AG04449 (cell line): ENCODE data around the gene ZNF526.
"Not testable (repeated sequence)": the region's sequence is repeated elsewhere in the genome, so short reads cannot be mapped to it uniquely, and the experiment has no call there.

Experiments
- CTCF ChIA-PET: fragments of 350-600 bp; formaldehyde crosslinking; extraction: SDS; loops from one replicate; lab custom pipeline; 2021; ENCODE audit warnings: antibody characterized with exemption; lab: Yijun Ruan, JAX
- POLR2A ChIA-PET: fragments of 400-600, 350-600 bp; formaldehyde crosslinking; extraction: SDS; loops from one replicate; lab custom pipeline; 2020; ENCODE audit warnings: antibody characterized with exemption, inconsistent platforms; lab: Yijun Ruan, JAX
- DNase-seq: peaks from one replicate; pipeline ENCODE4 v3.0.0-alpha.2; 2010; ENCODE audit warnings: low read depth, low spot score
- H3K4me3 ChIP-seq: 2 replicates; pipeline ENCODE4 v1.5.1; 2011; ENCODE audit warnings: low read depth, mild to moderate bottlenecking, control low read depth, low read length
- TF ChIP-seq, protein P1 (sequence below): IDR thresholded peaks from one replicate; pipeline ENCODE4 v1.5.1; 2011; ENCODE audit warnings: mild to moderate bottlenecking, moderate library complexity, low read length, control low read depth, inconsistent platforms; ENCODE audit not compliant: insufficient read depth; ENCODE audit errors: missing control alignments

Gene ZNF526

DNA sequence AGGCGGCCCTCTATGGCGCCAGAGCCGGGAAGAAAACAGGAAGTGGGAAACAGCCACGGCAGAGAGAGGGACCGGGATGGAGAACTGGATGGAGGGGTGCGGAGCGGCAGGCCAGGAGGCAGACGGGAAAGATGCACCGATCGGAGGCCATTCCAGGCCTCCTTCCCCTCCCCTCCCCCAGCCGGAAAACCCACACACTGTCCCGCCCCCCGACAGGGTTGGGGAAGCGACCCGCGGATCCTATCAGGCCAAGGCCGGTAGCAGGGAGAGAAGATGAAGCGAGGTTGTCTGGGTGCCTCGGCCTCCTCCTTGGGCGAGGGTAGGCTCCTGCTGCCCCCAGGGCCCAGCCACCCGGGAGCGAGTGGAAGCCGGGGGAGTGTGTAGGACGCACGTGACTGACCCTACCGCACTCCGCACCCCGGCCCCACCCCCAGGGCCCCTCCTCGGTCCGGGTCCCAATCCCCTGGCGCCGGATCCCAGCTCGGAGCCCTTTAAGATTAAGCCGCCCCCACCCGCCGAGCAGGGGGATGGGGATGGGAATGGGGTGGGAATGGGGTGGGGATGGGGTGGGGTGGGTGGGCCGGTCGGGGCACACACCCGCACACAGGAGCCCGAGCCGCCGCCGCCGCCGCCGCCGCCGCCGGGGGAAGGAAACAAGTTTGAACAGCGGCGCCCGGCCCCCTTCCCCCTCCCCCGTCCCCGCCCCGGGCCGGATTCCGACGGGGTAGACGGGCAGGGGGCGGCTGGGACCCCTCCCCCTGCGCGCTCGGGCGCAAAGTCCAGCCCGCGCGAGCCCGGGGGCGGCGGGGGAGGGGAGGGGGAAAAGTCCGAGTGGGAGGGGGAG lies 33.4 kb downstream of the ZNF526 start:
- no peak for DNase-seq
- TF ChIP-seq, protein P1, sequence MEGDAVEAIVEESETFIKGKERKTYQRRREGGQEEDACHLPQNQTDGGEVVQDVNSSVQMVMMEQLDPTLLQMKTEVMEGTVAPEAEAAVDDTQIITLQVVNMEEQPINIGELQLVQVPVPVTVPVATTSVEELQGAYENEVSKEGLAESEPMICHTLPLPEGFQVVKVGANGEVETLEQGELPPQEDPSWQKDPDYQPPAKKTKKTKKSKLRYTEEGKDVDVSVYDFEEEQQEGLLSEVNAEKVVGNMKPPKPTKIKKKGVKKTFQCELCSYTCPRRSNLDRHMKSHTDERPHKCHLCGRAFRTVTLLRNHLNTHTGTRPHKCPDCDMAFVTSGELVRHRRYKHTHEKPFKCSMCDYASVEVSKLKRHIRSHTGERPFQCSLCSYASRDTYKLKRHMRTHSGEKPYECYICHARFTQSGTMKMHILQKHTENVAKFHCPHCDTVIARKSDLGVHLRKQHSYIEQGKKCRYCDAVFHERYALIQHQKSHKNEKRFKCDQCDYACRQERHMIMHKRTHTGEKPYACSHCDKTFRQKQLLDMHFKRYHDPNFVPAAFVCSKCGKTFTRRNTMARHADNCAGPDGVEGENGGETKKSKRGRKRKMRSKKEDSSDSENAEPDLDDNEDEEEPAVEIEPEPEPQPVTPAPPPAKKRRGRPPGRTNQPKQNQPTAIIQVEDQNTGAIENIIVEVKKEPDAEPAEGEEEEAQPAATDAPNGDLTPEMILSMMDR, result no peak
- H3K4me3 ChIP-seq, result peak overlapping the region; percentile 96
- ChIA-PET POLR2A (interaction anchor here (0.7 kb wide), 1 partner anchor 49 kb away, joined by 3 read pairs; the partner anchor contains the start of gene PAFAH1B3), CTCF (interaction anchor here (14.9 kb wide), 1 partner anchor 41 kb away, joined by 258 read pairs; no protein-coding TSS in a partner anchor)

GRCh38 chr19:42254089-42254849 lies 34.2 kb downstream of the ZNF526 start:
- ChIA-PET POLR2A (no interaction called here), CTCF (no interaction called here)
- peak overlapping the region; percentile 96 for H3K4me3 ChIP-seq
- no peak for DNase-seq
- TF ChIP-seq, protein P1, result no peak

- ChIA-PET CTCF (interaction anchor here (1.1 to 2.6 kb wide), 3 partner anchors 10 to 24 kb away, joined by 5 to 25 read pairs (median 21); no protein-coding TSS in a partner anchor), POLR2A (interaction anchor here (0.5 to 1.4 kb wide), 2 partner anchors 12 to 16 kb away, joined by 3 to 4 read pairs; partner anchors contain the start of gene GSK3A)
- TF ChIP-seq, protein P1, result no peak
- no peak for DNase-seq
- H3K4me3 ChIP-seq, result peak within 1 kb of the TSS; percentile 96
These were observed 35.0 kb downstream of the ZNF526 start, which contains the start of gene ERF for GRCh38 chr19:42254850-42255765. TSS of gene ERF (minus strand) at chr19:42255128. CDS start at chr19:42254999, 129 bp downstream.

- TF ChIP-seq, protein P1, result no peak
- peak overlapping the region; percentile 96 for H3K4me3 ChIP-seq
- ChIA-PET POLR2A (interaction anchor here (0.5 to 1.4 kb wide), 2 partner anchors 13 to 17 kb away, joined by 3 to 4 read pairs; partner anchors contain the start of gene GSK3A), CTCF (interaction anchor here (1.1 to 2.6 kb wide), 4 partner anchors 10 to 23 kb away, joined by 3 to 25 read pairs (median 13); no protein-coding TSS in a partner anchor)
- DNase-seq, result no peak
These were observed 35.9 kb downstream of the ZNF526 start for GRCh38 chr19:42255766-42256745.

DNA sequence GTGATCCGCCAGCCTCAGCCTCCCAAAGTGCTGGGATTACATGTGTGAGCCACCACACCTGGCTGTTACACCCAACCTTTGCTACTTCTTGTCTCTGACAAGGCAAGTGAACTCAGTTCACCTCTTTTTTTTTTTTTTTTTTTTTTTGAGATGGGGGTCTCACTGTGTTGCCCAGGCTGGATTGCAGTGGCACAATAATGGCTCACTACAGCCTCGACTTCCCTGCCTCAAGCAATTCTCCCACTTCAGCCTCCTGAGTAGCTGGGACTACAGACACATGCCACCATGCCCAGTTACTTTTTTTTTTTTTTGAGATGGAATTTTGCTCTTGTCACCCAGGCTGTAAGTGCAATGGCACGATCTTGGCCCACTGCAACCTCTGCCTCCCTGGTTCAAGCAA lies 37.7 kb downstream of the ZNF526 start:
- ChIA-PET CTCF (interaction anchor here (1.7 kb wide), 1 partner anchor 12 kb away, joined by 14 read pairs; no protein-coding TSS in a partner anchor), POLR2A (interaction anchor here (0.8 kb wide), 1 partner anchor 9 kb away, joined by 6 read pairs; no protein-coding TSS in a partner anchor)
- not testable (repeated sequence) for H3K4me3 ChIP-seq, DNase-seq
